ENCODE results near the gene RHEB.

DNA sequence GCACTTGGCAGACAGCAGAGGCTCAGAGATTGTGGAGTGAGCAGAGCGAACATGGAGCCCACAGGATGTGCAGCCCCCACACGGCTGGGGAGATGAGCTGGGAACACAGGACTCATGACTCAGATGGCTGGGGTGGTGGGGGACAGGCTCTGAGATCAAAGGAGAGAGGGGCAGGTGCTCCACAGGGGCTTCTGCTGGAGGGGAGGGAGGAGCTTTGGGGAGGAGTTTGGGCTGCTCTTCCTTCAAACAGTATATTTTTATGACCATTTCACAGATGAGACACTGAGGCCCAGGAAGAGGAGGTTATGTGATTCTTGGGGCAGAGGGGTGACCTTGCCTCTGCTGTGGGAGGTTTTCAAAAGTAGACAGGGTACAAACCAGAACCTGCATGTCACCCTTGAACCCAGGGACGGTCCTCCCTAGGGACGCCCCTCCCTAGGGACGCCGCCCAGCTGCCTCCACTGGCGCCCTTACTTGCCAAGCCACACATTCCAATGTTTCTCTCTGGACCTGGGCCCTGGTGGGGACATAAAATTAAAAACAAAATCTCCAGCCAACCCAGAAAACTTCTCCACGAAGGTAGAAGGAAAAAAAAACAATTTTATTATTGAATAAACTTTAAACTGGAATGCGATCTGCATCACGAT lies 78.8 kb downstream of the RHEB start:
- TF ChIP-seq EZH2 (IDR thresholded peaks at IDR 0.05; ENCODE audit: low read length, unreplicated experiment), result no peak
- TF ChIP-seq, protein P1, sequence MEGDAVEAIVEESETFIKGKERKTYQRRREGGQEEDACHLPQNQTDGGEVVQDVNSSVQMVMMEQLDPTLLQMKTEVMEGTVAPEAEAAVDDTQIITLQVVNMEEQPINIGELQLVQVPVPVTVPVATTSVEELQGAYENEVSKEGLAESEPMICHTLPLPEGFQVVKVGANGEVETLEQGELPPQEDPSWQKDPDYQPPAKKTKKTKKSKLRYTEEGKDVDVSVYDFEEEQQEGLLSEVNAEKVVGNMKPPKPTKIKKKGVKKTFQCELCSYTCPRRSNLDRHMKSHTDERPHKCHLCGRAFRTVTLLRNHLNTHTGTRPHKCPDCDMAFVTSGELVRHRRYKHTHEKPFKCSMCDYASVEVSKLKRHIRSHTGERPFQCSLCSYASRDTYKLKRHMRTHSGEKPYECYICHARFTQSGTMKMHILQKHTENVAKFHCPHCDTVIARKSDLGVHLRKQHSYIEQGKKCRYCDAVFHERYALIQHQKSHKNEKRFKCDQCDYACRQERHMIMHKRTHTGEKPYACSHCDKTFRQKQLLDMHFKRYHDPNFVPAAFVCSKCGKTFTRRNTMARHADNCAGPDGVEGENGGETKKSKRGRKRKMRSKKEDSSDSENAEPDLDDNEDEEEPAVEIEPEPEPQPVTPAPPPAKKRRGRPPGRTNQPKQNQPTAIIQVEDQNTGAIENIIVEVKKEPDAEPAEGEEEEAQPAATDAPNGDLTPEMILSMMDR (conservative IDR thresholded peaks at IDR 0.05; ENCODE audit: low read depth, low read length), result no peak

All from PC-3 (cell line).